Heart left ventricle (tissue), 13 donors: Measurements from ENCODE around the gene GATAD2A.

ENCODE experiments used
- POLR2A ChIP-seq, 2 donors: fragments of 450-650 bp; IDR thresholded peaks; one replicate each; pipeline ENCODE4 v1.6.1; 2017; ENCODE audit warnings: antibody characterized with exemption in 2 of 2, mild to moderate bottlenecking in 2 of 2, moderate library complexity in 2 of 2
- TF ChIP-seq, protein P1 (sequence below), 12 donors: fragments of 200-600 bp; sonication (generic) in 4 of 12; IDR thresholded peaks; one replicate each; pipeline versions ENCODE4 v1.5.0 to v1.8.0; 2018 to 2022; ENCODE audit warnings: antibody characterized with exemption in 12 of 12, mild to moderate bottlenecking in 5 of 12
- donor health status: ischemic (EF 13 %, LVEDD 7.1; RV severe dilation, severe dysfunction).
- donor health status: DM: no; HTN: yes; CAD: no.
- donor health status: DM: no; HTN: no; CAD: no.
- donor health status: ischemic (EF 25% LVEDD 6.9; RV normal size, moderate dysfunction).
- donor health status: ischemic (EF 25% LVEDD 5.7; RV mildly dilated, moderate dysfunction).
- donor health status: ischemic (EF 35%, LVEDD 5.7; RV mildly dilated, moderate dysfunction).
- donor health status: nonischemic (EF 11% LVEDD 7.7; RV severe dilation, severe dysfunction).
- donor health status: DM: yes; HTN: yes; CAD: no.
- donor health status: PGD.
- donor health status: ischemic (EF 29% LVEDD 5.4; RV normal size, mild dysfunction).
- donor health status: nonischemic (EF 23%, LVEDD 6.1; RV moderate dilation, normal function).

DNA sequence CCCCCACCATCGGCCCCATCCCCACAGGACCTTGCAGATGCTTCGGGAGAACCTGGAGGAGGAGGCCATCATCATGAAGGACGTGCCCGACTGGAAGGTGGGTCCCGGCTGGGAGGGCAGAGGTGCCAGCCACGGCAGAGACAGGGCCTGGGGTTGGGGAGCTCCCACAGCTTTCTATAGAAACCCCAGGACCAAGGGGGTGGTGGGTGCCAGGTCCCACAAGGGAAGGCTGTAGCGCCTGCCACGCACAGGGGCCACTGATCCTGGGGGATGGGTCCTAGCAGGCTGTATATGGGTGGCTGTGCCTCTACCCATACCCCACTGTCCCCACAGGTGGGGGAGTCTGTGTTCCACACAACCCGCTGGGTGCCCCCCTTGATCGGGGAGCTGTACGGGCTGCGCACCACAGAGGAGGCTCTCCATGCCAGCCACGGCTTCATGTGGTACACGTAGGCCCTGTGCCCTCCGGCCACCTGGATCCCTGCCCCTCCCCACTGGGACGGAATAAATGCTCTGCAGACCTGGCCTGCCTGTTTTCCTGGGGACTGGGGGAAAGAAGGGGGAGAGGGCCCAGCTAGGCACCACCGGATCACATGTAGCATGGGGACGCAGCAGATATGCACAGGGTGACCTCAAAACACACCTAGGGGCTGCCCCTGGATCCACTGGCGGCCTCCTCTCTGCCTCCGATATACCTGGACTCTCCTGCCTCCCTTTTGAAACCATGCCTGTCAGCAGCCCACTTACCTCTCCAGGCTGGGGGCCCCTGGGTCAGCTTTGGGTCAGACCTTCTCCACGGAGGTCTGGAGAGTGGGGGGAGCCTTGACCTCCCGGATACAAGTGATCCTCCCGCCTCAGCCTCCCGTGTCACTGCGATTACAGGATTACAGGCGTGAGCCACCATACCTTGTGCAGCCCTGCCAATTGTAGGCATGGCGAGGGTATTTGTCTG, 122.5 kb downstream of the GATAD2A start:
- TF ChIP-seq, protein P1, sequence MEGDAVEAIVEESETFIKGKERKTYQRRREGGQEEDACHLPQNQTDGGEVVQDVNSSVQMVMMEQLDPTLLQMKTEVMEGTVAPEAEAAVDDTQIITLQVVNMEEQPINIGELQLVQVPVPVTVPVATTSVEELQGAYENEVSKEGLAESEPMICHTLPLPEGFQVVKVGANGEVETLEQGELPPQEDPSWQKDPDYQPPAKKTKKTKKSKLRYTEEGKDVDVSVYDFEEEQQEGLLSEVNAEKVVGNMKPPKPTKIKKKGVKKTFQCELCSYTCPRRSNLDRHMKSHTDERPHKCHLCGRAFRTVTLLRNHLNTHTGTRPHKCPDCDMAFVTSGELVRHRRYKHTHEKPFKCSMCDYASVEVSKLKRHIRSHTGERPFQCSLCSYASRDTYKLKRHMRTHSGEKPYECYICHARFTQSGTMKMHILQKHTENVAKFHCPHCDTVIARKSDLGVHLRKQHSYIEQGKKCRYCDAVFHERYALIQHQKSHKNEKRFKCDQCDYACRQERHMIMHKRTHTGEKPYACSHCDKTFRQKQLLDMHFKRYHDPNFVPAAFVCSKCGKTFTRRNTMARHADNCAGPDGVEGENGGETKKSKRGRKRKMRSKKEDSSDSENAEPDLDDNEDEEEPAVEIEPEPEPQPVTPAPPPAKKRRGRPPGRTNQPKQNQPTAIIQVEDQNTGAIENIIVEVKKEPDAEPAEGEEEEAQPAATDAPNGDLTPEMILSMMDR (IDR thresholded peaks at IDR 0.05): no peak
- TF ChIP-seq POLR2A (IDR thresholded peaks at IDR 0.05): no peak
